HCEC 1CT (cell line): ENCODE results near the gene EFL1.
"Not testable (repeated sequence)": the region's sequence is repeated elsewhere in the genome, so short reads cannot be mapped to it uniquely, and the experiment has no call there.

Experiments used
- DNase-seq: peaks from one replicate; pipeline ENCODE4 v3.0.0-alpha.2; 2017

The EFL1 gene

DNA sequence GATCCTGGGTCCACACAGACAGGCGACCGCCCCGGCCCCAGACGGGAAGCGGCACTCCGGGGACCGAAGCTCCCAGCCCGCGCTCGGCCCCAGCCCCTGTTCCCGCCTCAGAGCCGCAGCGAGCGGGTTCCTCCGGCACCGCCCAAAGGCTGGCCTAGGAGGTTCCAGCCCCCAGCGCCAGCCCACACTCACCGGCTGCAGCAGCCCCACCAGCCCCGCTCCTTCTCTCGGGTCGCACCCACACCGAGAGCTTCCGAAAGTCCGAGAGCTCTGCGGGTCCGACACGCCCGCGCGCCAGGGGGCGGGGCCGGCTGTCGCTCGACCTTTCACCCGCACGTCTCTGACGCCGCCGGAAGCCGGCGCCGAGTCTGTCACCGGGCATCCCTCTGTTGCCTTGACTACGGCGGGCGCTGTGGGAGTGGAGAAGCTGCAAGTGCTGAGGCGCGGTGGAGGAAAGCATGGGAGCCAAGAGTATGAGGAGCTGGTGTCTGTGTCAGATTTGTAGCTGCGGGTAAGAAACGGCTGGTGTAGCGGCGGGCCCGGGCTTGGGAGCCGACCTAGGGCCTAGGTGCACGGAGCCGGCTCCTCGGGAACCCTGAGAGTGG lies at the start of gene EFL1, which contains the start of gene SAXO2:
TSS of gene EFL1 (minus strand) at position 313 of the 605 bp plus-strand sequence. CDS start 956 bp downstream, outside the sequence.
TSS of gene SAXO2 (plus strand) at position 397 of the 605 bp plus-strand sequence. CDS start at position 459, 62 bp downstream.
- DNase-seq, result peak; percentile 82

GRCh38 chr15:82311321-82311720 lies 48.8 kb upstream of the EFL1 start:
- not testable (repeated sequence) for DNase-seq

DNA sequence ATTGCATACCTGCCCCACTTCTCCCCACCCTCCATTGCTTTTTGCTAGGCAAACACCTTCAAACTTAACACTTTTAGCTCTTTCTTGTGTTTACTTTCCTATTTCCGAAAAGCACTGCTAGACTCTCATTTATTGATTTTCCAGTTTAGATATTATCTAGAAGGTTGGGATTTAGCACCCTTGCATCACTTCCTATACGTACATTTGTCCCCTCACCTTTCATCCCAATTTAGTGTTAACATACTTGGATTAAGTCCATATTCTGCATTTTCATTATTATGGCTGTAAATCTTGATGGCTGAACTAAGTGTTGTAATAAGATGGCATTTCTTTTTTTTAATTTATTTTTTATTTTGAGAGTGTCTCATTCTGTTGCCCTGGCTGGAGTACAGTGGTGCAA lies 47.3 kb upstream of the EFL1 start:
- DNase-seq, result no peak

GRCh38 chr15:82307714-82308081 lies 45.2 kb upstream of the EFL1 start:
- DNase-seq, result no peak

GRCh38 chr15:82306791-82307713 lies 44.5 kb upstream of the EFL1 start:
- DNase-seq, result no peak

DNA sequence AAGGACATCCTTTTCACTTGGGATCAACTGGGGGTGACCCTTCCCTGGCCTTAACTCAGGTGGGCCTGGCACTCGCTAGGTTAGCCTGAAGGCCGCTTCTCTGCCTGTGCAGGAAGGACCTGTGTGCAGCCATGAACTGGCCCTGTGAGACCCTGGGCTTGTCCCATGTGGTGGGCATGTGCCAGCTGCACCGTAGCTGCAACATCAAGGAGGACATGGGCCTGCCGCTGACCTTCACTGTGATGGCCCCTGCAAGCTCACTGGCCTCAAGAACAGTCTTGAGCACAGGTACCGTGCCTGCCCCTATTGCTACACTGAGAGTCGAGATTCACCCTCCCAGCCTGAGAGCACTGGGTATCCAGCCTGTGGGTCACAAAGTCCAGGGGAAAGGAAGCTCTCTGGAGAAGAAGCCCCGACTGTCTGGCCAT lies 43.1 kb upstream of the EFL1 start:
- DNase-seq, result no peak

DNA sequence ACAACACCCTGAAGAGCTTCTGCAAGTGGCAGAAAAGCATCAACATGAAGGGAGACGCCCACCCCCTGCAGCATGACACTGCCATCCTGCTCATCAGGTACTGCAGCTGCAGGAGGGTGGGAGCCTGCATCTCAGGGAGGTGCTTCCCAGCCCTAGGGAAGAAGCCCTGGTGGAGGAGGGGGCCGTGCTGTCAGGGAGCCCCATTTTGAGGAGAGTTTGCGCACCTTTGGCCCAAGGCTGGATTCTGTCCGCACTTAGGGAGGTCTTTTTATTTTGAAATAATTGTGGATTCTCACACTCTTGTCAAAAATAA lies 42.2 kb upstream of the EFL1 start:
- no peak for DNase-seq

- no peak for DNase-seq
These were observed 41.6 kb upstream of the EFL1 start for GRCh38 chr15:82303956-82304777.

- no peak for DNase-seq
These were observed 38.9 kb upstream of the EFL1 start for GRCh38 chr15:82301296-82302016.

- no peak for DNase-seq
These were observed 38.3 kb upstream of the EFL1 start for GRCh38 chr15:82300883-82301282.

DNA sequence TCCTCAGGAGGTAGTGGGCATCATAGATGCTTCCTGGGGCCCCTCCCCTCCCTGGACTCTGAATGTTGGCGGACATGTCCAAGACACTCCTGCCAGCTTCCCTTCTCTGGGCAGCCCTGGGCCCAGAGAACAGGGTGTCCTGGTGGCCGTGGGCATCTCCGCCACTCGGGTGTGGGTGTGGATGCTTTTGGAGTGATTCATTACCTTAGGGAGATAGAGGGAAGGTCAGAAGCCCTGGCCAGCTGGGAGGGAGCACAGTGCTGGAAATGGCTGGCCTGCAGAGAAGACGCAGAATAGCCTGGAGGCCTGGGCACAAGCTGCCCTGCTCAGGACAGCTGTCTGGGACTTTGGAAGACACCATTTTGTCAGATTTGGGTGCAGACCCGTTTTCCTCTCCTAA lies 37.8 kb upstream of the EFL1 start:
- DNase-seq, result not testable (repeated sequence)

DNA sequence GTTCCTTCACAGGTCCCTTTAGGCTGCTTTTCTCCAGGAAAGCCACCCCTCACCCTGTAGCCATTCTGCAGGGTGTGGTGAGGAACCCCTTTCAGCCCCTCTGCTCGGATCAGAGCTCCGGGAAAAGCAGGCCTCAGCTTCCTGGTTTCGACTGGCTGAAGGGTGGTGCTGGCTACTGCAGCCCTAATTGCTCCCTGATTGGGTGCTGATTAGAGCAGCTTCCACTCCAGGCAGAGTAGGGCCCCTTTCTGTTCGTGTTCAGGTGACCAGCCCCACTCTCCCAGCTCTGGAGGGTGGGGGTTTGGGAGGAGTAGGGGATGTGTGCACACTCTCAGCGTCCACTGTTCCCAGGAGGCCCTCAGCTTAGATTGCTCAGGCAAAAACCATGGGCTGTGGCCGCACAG lies 37.0 kb upstream of the EFL1 start:
- not testable (repeated sequence) for DNase-seq

- DNase-seq, result no peak
These were observed 36.0 kb upstream of the EFL1 start for GRCh38 chr15:82298520-82298919.

GRCh38 chr15:82298032-82298431 lies 35.5 kb upstream of the EFL1 start:
- no peak for DNase-seq

DNA sequence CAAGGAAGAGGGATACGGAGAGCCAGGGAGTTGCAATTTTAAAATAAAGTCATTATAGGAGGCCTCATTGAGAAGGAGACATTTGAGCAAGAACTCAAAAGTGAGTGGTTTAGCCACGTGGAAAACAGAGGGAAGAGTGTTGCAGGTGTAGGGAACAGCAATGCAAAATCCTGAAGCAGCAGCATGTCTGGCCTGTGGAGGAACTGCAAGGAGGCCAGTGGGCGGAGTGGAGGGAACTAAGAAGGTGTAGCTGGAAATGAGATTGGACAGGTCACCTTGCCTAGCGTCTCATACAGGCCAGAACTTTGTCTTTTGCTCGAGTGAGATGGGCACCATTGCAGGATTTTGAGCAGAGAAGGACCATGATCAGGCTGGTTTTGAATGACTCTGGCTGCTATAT lies 35.0 kb upstream of the EFL1 start:
- DNase-seq, result no peak

GRCh38 chr15:82294061-82294690 lies 31.6 kb upstream of the EFL1 start:
- DNase-seq, result no peak

- DNase-seq, result no peak
These were observed 29.7 kb upstream of the EFL1 start for GRCh38 chr15:82292271-82292670.

DNA sequence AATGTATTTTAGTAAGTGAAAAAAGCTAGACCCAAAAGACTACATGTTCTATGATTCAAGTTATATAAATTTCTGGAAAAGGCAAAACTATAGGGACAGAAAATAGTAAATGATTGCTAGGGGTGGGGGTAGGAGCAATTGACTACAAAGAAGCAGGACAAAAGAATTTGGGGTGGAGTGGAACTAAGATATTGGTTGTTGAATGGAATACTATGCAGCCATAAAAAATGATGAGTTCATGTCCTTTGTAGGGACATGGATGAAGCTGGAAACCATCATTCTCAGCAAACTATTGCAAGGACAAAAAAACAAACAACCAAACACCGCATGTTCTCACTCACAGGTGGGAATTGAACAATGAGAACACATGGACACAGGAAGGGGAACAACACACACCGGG lies 25.7 kb upstream of the EFL1 start:
- DNase-seq, result not testable (repeated sequence)

DNA sequence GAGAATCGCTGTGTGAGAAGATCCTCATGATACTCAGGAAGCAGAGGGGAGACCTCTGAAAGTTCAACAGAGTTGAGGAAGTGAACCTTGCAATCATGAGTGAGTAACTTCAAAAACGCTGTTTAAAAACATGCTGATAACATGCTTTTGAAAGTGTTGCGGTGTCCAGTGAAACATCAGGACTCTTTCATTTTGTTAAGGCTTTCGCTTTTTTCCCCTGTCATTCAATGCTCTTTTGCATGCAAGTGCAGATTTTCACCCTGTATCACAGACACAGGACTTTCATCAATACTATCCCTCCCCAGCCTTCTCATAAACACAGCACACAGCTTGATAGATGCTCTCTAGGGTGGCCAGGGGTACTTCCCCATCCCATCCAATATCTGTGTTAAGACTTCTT lies 23.9 kb upstream of the EFL1 start:
- DNase-seq, result not testable (repeated sequence)

GRCh38 chr15:82284381-82284780 lies 21.8 kb upstream of the EFL1 start:
- DNase-seq, result not testable (repeated sequence)

DNA sequence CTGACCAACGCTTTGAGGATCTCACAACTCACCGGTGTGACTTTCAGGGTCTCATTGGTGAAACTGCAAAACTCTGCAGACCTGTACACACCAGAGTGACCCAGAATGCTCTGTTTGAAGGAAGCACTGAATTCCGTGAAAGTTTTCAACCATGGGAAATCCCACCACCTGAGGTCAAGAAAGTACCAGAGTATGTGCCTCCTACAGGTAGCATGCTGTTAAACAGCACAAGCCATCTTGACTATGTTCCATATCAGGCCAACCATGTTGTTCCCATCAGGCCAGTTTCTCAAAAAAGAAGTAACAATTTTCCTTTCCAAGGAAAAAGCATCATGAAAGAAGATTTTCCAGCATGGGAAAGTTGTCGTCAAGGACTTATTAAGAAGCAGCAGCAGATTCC lies 19.9 kb upstream of the EFL1 start:
- DNase-seq, result not testable (repeated sequence)

GRCh38 chr15:82281276-82281675 lies 18.7 kb upstream of the EFL1 start:
- not testable (repeated sequence) for DNase-seq
